Heart left ventricle (tissue), 13 donors: ENCODE results near the gene CNP.

ENCODE experiments used
- CTCF ChIP-seq, 12 donors: fragments of 200-600 bp; sonication (generic) in 4 of 12; IDR thresholded peaks; one replicate each; pipeline versions ENCODE4 v1.5.0 to v1.8.0; 2018 to 2022; ENCODE audit warnings: antibody characterized with exemption in 12 of 12, mild to moderate bottlenecking in 5 of 12
- POLR2A ChIP-seq, 2 donors: fragments of 450-650 bp; IDR thresholded peaks; one replicate each; pipeline ENCODE4 v1.6.1; 2017; ENCODE audit warnings: antibody characterized with exemption in 2 of 2, mild to moderate bottlenecking in 2 of 2, moderate library complexity in 2 of 2
- donor health status: ischemic (EF 13 %, LVEDD 7.1; RV severe dilation, severe dysfunction).
- donor health status: DM: no; HTN: yes; CAD: no.
- donor health status: DM: no; HTN: no; CAD: no.
- donor health status: ischemic (EF 25% LVEDD 6.9; RV normal size, moderate dysfunction).
- donor health status: ischemic (EF 25% LVEDD 5.7; RV mildly dilated, moderate dysfunction).
- donor health status: ischemic (EF 35%, LVEDD 5.7; RV mildly dilated, moderate dysfunction).
- donor health status: nonischemic (EF 11% LVEDD 7.7; RV severe dilation, severe dysfunction).
- donor health status: DM: yes; HTN: yes; CAD: no.
- donor health status: PGD.
- donor health status: ischemic (EF 29% LVEDD 5.4; RV normal size, mild dysfunction).
- donor health status: nonischemic (EF 23%, LVEDD 6.1; RV moderate dilation, normal function).

DNA sequence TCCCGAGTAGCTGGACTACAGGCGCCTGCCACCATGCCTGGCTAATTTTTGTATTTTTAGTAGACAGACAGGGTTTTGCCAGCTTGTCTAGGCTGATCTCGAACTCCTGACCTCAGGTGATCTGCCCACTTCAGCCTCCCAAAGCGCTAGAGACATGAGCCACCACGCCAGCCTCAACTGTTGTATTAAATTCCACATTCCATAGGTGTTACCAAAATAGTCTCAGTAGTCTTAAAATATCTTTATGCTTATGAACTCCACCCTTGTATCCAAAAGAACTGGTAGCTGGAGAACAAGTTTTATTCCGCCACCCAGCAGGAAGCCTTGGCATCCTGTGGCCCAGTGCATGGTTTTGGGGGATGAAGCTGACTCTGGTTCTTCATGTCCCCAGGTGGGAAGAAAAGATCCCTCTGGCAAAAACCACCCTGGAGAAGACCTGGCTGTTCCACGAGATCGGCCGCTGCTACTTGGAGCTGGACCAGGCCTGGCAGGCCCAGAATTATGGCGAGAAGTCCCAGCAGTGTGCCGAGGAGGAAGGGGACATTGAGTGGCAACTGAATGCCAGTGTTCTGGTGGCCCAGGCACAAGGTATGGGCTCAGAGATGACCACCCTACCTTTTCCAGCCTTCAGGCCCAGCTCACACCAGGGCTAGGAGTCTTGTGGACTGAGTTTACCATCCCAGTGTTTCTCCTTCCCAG lies 17.7 kb upstream of the CNP start:
- TF ChIP-seq CTCF (IDR thresholded peaks at IDR 0.05) (no peak), POLR2A (IDR thresholded peaks at IDR 0.05) (no peak)
